Caco-2 (cell line): ENCODE measurements around the gene CATSPERZ. TPM values are rescaled to one million over a fixed set of nuclear protein-coding genes. Genes with fewer than 3 reads are reported as not detected.
"Not testable (repeated sequence)": the region's sequence is repeated elsewhere in the genome, so short reads cannot be mapped to it uniquely, and the experiment has no call there.

Source experiments
- BruUV-seq: library from RNA; stranded (reverse); fragments of 400-500 nt; replicated peaks from 2 replicates; lab custom pipeline; 2021; lab: Mats Ljungman, UMichigan
- CTCF ChIA-PET: fragments of 300-600 bp; sonication (Branson Sonifier 250); formaldehyde crosslinking; loops from one replicate; lab custom pipeline; 2022; ENCODE audit warnings: antibody characterized with exemption; lab: Charles Lee
- POLR2A ChIA-PET: fragments of 300-600 bp; sonication (Branson Sonifier 250); formaldehyde crosslinking; loops from one replicate; lab custom pipeline; 2022; ENCODE audit warnings: antibody characterized with exemption; lab: Charles Lee
- DNase-seq, 2 experiments: peaks; one replicate each; pipeline versions ENCODE4 v3.0.0 to v3.0.0-alpha.2; 2020 to 2022
- H3K27me3 ChIP-seq: replicated peaks from 2 replicates; pipeline ENCODE4 v1.6.0; 2011; ENCODE audit warnings: low read length; ENCODE audit not compliant: control insufficient read depth, insufficient read depth
- H3K36me3 ChIP-seq: 2 replicates; pipeline ENCODE4 v1.5.1; 2011; ENCODE audit warnings: low read length; ENCODE audit not compliant: control insufficient read depth, insufficient read depth
- H3K4me1 ChIP-seq: fragments of 250-450 bp; sonication (Bioruptor Pico); 2 replicates; pipeline ENCODE4 v1.5.1; 2020; ENCODE audit warnings: mild to moderate bottlenecking
- H3K4me3 ChIP-seq: 2 replicates; pipeline ENCODE4 v1.5.1; 2011; ENCODE audit warnings: low read depth, mild to moderate bottlenecking, control low read depth, low read length
- H3K9me3 ChIP-seq: fragments of 250-450 bp; sonication (Bioruptor Pico); 2 replicates; pipeline ENCODE4 v1.5.1; 2020; ENCODE audit warnings: mild to moderate bottlenecking, moderate library complexity
- H3K27ac Mint-ChIP-seq: one replicate; pipeline ENCODE4 v1.8.0; 2022; ENCODE audit warnings: mixed read lengths; ENCODE audit not compliant: unreplicated experiment
- H3K27me3 Mint-ChIP-seq: one replicate; pipeline ENCODE4 v1.8.0; 2022; ENCODE audit warnings: mixed read lengths; ENCODE audit not compliant: insufficient read depth, unreplicated experiment
- H3K36me3 Mint-ChIP-seq: one replicate; pipeline ENCODE4 v1.8.0; 2022; ENCODE audit warnings: mild to moderate bottlenecking, mixed read lengths; ENCODE audit not compliant: insufficient read depth, unreplicated experiment
- H3K4me1 Mint-ChIP-seq: one replicate; pipeline ENCODE4 v1.8.0; 2022; ENCODE audit warnings: low read depth, mixed read lengths; ENCODE audit not compliant: unreplicated experiment
- H3K4me3 Mint-ChIP-seq: one replicate; pipeline ENCODE4 v1.8.0; 2022; ENCODE audit warnings: mild to moderate bottlenecking, moderate library complexity, mixed read lengths; ENCODE audit not compliant: unreplicated experiment
- H3K9me3 Mint-ChIP-seq: one replicate; pipeline ENCODE4 v1.8.0; 2022; ENCODE audit warnings: mixed read lengths; ENCODE audit not compliant: unreplicated experiment
- intact Hi-C: fragments of 100-400 bp; cut with micrococcal nuclease; formaldehyde crosslinking; loops from one replicate; pipeline ENCODE4 v1.10.0; 2022; ENCODE audit not compliant: unreplicated experiment
- total RNA-seq: library from RNA; stranded (reverse); gene quantifications from 2 replicates; pipeline ENCODE4 v1.2.3, GENCODE V29; 2022
- TF ChIP-seq, protein P1 (sequence below), 2 experiments: fragments of 200-600 bp in 1 of 2; IDR thresholded peaks; 1 replicate in 1 of 2; 2 replicates in 1 of 2; pipeline versions ENCODE4 v1.5.1 to v1.8.0; 2011 to 2022; ENCODE audit warnings: antibody characterized with exemption in 1 of 2, control low read depth in 1 of 2, inconsistent platforms in 1 of 2, low read depth in 1 of 2, low read length in 1 of 2, mild to moderate bottlenecking in 1 of 2, moderate library complexity in 1 of 2; ENCODE audit not compliant: insufficient read depth in 1 of 2, severe bottlenecking in 1 of 2, unreplicated experiment in 1 of 2

Gene CATSPERZ
- total RNA-seq, 1 experiment from 2014 or later: 12.8 TPM

DNA sequence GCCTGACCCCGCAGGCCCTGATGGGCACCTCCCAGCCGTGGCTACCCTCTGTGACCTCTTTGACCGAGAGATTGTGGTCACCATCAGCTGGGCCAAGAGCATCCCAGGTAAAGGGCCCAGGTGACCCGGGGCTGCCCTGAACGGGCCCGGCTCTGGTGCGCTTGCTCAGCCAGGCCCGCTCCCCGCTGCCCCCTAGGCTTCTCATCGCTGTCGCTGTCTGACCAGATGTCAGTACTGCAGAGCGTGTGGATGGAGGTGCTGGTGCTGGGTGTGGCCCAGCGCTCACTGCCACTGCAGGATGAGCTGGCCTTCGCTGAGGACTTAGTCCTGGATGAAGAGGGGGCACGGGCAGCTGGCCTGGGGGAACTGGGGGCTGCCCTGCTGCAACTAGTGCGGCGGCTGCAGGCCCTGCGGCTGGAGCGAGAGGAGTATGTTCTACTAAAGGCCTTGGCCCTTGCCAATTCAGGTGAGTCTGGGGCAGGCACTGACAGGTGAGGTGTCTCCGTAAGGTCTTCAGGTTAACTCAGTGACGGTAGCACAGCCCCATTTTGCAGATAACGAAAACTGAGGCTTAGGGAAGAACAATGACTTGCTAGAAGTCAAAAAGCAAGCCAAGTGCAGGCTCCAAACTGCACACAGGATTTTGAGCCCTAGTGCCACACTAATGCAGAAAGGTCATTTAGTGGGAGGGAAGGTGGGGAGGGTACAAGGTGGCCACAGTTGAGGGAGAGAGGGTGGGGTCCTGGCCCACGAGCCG lies 14.8 kb downstream of the CATSPERZ start:
- Mint-ChIP-seq H3K4me1 (peaks cover 25% of the 10 kb centered on the region), H3K9me3 (no peaks in the 10 kb centered on the region), H3K4me3 (peak overlapping the region; percentile 45), H3K27me3 (no peaks in the 10 kb centered on the region), H3K36me3 (peaks cover 74% of the 10 kb centered on the region), H3K27ac (no peak overlapping the region)
- H3K4me3 ChIP-seq: no peak overlapping the region
- intact Hi-C loops: loop anchor here (5.0 kb wide), 1 partner anchor 92 kb away; no protein-coding TSS in a partner anchor
- H3K4me1 ChIP-seq: peaks cover 16% of the 10 kb centered on the region
- BruUV-seq: no TSS peak
- TF ChIP-seq, protein P1, sequence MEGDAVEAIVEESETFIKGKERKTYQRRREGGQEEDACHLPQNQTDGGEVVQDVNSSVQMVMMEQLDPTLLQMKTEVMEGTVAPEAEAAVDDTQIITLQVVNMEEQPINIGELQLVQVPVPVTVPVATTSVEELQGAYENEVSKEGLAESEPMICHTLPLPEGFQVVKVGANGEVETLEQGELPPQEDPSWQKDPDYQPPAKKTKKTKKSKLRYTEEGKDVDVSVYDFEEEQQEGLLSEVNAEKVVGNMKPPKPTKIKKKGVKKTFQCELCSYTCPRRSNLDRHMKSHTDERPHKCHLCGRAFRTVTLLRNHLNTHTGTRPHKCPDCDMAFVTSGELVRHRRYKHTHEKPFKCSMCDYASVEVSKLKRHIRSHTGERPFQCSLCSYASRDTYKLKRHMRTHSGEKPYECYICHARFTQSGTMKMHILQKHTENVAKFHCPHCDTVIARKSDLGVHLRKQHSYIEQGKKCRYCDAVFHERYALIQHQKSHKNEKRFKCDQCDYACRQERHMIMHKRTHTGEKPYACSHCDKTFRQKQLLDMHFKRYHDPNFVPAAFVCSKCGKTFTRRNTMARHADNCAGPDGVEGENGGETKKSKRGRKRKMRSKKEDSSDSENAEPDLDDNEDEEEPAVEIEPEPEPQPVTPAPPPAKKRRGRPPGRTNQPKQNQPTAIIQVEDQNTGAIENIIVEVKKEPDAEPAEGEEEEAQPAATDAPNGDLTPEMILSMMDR (IDR thresholded peaks at IDR 0.05; ENCODE audit: insufficient read depth in 1 of 2, low read depth in 1 of 2, low read length in 1 of 2, severe bottlenecking in 1 of 2, unreplicated experiment in 1 of 2): no peak
- no peaks in the 10 kb centered on the region for H3K9me3 ChIP-seq
- ChIA-PET POLR2A (no interaction called here), CTCF (interaction anchor here (0.7 kb wide), 2 partner anchors 10 to 40 kb away, joined by 3 read pairs; partner anchors contain the start of gene ESRRA)
- H3K27me3 ChIP-seq: no peaks in the 10 kb centered on the region
- peak in 1 of 2 experiments; percentile 42 for DNase-seq
- peaks cover 4% of the 10 kb centered on the region; the same call in 1 of the 2 replicates for H3K36me3 ChIP-seq

DNA sequence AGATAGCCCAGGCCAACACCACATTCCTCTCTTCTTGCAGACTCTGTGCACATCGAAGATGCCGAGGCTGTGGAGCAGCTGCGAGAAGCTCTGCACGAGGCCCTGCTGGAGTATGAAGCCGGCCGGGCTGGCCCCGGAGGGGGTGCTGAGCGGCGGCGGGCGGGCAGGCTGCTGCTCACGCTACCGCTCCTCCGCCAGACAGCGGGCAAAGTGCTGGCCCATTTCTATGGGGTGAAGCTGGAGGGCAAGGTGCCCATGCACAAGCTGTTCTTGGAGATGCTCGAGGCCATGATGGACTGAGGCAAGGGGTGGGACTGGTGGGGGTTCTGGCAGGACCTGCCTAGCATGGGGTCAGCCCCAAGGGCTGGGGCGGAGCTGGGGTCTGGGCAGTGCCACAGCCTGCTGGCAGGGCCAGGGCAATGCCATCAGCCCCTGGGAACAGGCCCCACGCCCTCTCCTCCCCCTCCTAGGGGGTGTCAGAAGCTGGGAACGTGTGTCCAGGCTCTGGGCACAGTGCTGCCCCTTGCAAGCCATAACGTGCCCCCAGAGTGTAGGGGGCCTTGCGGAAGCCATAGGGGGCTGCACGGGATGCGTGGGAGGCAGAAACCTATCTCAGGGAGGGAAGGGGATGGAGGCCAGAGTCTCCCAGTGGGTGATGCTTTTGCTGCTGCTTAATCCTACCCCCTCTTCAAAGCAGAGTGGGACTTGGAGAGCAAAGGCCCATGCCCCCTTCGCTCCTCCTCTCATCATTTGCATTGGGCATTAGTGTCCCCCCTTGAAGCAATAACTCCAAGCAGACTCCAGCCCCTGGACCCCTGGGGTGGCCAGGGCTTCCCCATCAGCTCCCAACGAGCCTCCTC lies 15.7 kb downstream of the CATSPERZ start:
- H3K4me1 ChIP-seq: peaks cover 14% of the 10 kb centered on the region
- not testable (repeated sequence) for H3K27me3 ChIP-seq, H3K36me3 ChIP-seq, BruUV-seq, H3K9me3 ChIP-seq, DNase-seq, H3K9me3 Mint-ChIP-seq, H3K27me3 Mint-ChIP-seq
- H3K4me1 Mint-ChIP-seq: peaks cover 33% of the 10 kb centered on the region
- H3K36me3 Mint-ChIP-seq: peaks cover 75% of the 10 kb centered on the region
- intact Hi-C loops: loop anchor here (2.0 to 5.0 kb wide), 3 partner anchors 91 to 333 kb away; no protein-coding TSS in a partner anchor
- peak overlapping the region; percentile 97 for H3K27ac Mint-ChIP-seq
- peak overlapping the region; percentile 70; the same call in 1 of the 2 replicates for H3K4me3 ChIP-seq
- peak overlapping the region; percentile 84 for H3K4me3 Mint-ChIP-seq
- POLR2A ChIA-PET: interaction anchor here (2.2 to 2.6 kb wide), 2 partner anchors 10 to 39 kb away, joined by 43 to 86 read pairs; partner anchors contain the start of gene ESRRA
- CTCF ChIA-PET: interaction anchor here (2.2 to 3.6 kb wide), 3 partner anchors 28 to 45 kb away, joined by 16 to 274 read pairs (median 34); no protein-coding TSS in a partner anchor

DNA sequence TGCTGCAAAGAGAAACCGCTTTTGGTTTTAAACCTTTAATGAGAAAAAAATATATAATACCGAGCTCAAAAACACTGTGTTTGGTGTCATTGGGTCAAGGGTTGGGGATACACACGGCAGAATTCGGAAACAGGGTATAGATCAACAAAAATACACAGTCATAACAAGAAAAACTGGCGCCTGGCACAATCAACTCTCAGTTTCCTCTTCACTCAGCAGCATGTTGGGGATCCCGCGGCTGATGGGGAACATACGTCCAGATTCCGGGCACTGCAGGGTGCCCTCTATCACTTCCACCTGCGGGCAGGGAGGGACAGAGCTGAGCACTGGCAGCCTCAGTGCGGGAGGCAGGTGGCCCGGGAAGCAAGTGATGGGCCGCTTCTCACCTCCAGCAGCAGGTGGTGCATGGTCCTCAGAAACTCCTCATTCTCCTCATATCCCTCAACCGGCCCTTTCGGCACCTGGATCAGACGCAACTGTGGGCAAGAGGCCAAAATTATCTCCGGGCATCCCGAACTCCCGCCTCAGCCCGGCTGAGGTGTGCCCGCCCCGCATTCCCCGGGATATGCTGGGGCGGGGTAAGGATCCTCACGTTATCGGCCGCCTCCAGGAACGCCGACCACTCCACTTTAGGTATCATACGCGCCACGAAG lies 16.6 kb downstream of the CATSPERZ start:
- H3K4me1 Mint-ChIP-seq: peaks cover 36% of the 10 kb centered on the region
- Histone ChIP-seq H3K36me3 (peaks cover 5% of the 10 kb centered on the region), H3K27me3 (no peaks in the 10 kb centered on the region), H3K4me1 (peaks cover 12% of the 10 kb centered on the region), H3K9me3 (no peaks in the 10 kb centered on the region), H3K4me3 (peak overlapping the region; percentile 70)
- H3K27me3 Mint-ChIP-seq: no peaks in the 10 kb centered on the region
- TF ChIP-seq, protein P1 (IDR thresholded peaks at IDR 0.05; ENCODE audit: insufficient read depth in 1 of 2, low read depth in 1 of 2, low read length in 1 of 2, severe bottlenecking in 1 of 2, unreplicated experiment in 1 of 2): peak; percentile 39 to 44
- H3K9me3 Mint-ChIP-seq: no peaks in the 10 kb centered on the region
- ChIA-PET POLR2A (interaction anchor here (0.5 to 2.6 kb wide), 26 partner anchors 11 to 1193 kb away, joined by 3 to 86 read pairs (median 6); partner anchors contain the start of genes BAD, ESRRA, GPR137 and MACROD1), CTCF (interaction anchor here (0.9 to 3.6 kb wide), 21 partner anchors 10 to 372 kb away, joined by 3 to 274 read pairs (median 8); partner anchors contain the start of genes CATSPERZ and ESRRA)
- peak overlapping the region; percentile 97 for H3K27ac Mint-ChIP-seq
- H3K36me3 Mint-ChIP-seq: peaks cover 70% of the 10 kb centered on the region
- H3K4me3 Mint-ChIP-seq: peak overlapping the region; percentile 84
- intact Hi-C loops: loop anchor here (1.0 to 5.0 kb wide), 6 partner anchors 11 to 332 kb away; partner anchors contain the start of gene ESRRA
- DNase-seq: peak; percentile 78 to 79
- TSS peak; percentile 100 for BruUV-seq
